ENCODE data around the gene SMIM15.

SMIM15 gene

DNA sequence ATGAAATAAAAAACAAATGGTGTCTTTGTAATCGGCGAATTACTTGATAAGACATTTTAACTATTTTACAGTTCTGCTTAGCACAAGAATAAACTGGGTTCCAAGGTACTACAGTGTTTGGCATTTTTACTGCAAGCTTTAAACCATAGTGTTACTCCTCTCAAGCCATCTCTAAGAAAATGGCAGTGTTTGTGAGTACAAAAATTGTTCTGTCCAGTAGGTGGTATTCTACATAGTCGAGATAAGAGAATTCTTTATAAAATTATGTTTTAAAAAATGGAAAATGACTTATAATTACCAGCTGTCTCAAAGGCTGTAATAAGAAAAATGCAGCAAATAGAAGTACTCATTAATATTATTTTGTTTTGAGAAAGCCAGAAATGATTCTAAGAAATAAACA is 3.2 kb downstream of the SMIM15 start:
- no peak for DNase-seq

DNA sequence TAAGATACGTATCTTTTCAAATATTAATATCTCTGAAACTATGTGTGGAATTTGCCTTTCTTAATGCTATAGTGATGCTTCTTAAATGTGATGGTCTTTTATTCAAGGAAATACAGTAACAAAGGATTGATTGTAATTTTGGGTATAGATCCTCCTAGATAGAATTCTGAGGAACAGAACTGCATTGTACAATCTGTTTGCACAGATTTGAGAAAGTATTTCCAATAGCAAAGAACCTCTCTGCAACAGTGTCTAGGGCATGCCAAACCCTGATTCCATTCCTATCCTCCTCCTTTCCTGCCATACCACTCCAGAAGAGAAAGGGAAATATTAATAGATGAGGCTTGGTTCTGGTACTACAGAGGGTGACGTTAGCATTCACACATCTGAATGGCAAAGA is 10.4 kb downstream of the SMIM15 start:
- DNase-seq = no peak

DNA sequence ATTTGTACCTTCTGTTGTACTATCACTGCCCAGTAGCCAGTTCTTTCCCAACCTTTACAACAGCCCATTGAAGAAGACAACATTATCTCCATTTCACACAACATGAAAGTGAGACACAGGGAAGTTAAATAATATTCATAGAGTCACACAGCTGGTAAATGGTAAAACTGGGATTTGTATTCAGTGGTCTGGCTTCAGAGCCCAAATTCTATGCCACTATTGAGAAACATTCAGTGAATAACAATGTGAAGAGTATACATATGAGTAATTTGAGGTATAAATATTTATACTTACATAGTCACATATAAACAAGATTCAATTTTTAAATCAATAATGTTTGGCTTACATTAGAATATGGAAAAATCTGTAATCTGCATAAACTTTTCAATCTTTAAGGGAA is 13.8 kb downstream of the SMIM15 start:
- DNase-seq = no peak

DNA sequence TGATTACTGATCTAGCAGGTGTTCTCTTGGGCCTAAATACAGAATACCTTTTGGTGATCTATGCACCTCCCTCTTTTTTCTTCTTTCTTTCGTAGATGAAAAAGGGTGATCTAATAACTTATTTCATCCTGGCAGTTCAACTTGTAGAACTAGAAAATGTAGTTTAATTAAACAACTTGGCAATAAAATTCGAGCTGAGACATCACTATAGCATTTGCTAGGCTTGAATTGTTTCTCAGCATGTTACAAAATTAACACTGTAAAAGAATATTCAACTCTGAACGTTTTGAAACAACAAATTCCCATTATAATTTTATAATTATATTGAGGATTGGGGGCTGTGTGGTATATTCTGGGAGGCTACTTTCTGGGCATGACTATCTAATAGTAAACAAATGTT is 19.5 kb downstream of the SMIM15 start:
- no peak for DNase-seq

DNA sequence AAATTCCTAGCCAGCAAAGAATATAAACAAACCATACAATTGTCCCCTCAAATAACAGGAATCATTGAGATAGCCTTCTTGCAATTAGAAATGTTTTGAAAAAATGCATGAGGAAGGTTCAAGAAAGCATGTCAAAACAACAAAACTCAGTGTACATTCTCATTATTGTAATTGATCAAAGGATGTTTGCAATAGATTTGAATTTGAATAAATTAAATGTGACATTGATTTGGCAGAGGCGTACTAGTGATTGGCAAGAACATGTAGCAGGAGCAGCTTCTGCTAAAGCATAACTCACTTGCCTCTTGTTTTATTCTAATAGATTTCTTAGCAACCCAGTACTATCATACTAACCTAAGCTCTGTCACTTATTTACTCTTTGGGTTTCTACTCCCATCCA is 19.9 kb downstream of the SMIM15 start:
- DNase-seq = no peak

DNA sequence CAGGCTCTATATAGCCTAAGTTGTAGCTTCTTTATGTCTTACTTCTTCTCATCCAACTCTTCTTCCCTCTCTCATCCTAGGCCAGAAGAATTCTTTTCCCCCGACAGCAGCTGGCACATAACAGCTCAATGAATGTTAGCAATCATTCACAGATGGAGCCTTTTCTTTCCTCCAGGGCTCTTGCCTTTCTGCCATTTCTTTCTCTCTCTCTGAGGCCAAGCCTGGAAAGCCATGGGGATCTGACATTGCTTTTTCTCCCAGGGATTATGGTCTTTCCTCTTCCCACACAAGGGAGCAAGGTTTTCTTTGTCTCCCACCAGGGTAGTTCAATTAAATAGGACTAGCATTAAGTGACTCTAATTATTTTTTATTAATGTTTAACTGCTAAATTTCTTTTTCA is 20.5 kb downstream of the SMIM15 start:
- DNase-seq = no peak

DNA sequence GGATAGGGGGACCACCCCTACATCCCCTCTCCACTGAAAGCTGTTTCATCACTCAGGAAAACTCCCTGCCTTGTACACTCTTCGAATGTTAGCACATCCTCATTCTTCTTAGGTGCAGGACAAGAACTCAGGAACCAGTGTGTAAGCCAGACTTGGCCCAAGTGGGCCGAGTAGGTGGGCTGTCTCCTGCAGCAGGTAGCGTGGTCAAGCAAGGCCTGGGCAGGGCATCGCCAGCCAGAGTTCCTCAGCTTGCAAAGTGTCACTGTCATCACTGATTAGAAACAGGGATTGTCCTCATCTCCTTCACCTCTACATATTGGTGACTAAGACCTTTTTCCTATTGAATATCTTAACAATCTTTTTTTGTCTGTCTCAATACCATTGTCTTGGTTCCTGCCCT is 22.3 kb downstream of the SMIM15 start:
- DNase-seq = no peak

DNA sequence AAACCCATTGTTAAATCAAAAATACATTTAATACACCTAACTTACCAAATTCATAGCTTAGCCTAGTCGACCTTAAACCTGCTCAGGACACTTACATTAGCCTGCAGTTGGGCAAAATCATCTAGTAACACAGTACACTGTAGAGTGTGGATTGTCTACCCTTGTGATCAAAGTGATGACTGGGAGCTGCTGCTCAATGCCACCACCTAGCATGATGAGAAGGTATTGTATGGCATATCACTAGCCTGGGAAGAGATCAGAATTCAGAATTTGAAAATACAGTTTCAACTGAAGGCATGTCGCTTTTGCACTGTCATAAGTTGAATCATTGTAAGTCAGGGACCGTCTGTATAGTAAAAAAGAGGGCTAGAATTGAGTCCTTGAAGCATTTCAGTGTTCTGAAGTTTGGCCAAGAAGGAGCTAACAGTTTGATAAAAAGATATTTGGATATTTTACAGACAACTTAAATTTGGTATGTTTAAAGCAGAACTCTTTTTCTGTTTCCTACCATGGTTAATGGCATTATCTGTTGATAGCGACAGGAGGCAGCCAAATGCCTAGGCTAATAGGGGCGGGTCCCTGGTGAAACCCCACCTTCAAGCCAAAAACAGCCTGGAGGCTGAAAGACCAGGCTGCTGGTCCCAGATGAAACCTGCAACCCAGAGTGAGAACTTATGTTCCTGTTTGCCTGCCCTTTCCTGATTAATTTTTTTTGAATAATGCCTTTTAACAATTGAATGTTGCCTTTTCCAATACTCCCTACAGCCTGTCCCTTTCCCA is 23.0 kb downstream of the SMIM15 start:
- DNase-seq = no peak

DNA sequence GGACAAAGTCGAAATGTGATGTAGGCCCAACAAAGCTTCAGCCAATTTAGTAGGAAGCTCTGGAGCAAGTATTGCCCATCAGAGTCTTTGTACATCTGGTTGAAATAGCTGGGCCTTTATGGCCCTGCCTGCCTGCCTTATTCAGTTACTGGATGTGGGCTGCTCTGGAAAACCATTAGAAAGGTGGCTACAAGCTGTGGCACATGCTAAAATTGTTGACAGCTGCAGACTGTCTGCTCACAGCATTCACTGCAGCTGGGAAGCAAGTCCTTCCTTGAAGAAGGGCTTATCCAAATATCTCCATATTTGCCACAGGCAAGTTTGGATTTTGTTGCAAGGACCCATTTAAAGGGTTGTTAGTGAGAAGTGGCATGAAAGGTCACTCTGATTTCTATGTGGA is 24.4 kb downstream of the SMIM15 start:
- no peak for DNase-seq

DNA sequence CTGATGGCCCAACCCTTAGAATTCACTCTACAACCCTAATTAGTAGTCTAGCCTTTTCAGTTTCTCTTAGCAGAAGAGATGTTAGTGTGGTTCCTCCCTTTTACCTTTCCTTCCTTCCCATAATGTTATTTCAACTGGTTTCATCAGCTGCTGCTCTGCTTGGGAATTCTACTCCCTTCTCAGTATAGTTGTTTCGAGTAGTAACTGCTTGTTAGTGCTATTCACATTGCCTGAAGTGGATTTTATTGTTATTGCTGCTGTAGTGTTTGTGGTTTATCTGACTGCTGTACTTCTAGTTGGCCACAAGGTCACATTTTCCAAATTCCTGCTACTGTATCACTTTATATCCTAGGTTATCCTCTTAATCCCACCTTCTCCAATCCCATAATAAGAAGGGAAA is 29.7 kb downstream of the SMIM15 start:
- no peak for DNase-seq

DNA sequence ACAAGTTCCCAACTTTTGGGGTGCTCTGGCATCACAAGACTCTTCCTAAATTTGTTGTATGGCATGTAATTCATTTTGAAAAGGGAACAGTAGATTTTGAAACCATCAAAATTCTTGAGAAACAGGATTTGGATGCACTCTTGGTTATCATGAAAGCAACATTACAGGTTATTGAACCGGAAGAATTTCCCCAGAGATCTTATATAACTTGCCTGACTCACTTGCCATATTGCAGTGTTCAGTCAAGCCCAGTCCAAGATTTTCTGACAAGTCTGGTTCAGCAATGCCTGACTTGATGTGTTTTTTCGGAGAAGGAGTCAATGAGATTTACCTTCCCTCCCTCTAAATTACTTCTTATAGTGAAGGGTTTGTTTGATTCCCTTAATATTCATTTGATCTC is 32.0 kb downstream of the SMIM15 start:
- DNase-seq = no peak

DNA sequence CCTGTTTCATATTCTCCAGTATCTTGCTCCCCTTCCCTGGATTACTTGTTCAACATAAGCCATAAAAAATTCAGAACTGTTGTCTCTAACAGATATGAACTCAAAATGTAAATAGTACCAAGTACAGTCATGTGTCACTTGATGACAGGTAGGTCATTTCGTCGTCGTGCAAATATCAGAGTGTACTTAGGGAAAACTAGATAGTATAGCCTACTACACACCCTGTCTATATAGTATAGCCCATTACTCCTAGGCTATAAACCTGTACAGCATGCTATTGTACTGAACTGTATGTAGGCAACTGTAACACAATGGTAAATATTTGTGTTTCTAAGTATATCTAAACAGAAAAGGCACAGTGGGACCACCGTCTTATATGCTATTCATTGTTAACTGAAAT is 39.1 kb downstream of the SMIM15 start:
- DNase-seq = no peak

DNA sequence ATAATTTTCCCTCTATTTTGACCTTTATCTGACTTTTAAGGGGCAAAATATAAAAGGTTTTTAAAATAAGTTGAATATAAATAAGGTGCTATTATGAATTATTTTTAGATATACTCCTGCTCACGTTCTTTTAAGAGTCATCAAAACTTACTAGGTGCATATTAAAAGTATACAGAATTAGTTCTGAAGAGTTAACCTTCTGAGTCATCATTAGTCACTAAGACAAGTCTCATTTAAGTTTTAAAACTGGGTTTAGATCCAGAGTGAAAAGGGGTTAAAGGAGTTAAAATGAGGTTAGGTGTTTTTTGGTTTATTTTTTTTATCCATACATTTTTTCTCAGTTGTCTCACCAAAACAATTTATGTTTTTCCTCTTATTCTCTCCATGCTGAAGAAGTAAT is 41.7 kb downstream of the SMIM15 start:
- DNase-seq = no peak

DNA sequence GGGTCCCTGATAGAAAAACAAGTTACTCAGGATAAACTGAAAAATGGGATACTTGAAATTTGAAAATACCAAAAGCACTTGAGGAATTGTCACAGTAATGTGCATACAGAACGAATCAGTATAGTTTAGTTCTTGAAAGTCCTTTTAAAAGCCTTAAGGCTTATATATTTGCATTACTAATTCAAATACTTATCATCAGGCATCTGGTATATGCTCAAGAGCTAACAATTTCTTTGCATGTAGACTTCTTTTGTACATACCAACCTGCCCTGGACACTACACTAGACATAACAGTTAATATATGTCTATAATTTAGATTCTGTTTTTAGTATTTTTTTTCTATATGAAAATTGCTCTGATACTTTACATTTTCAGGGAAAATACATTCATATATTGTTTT is 43.2 kb downstream of the SMIM15 start:
- DNase-seq = no peak

DNA sequence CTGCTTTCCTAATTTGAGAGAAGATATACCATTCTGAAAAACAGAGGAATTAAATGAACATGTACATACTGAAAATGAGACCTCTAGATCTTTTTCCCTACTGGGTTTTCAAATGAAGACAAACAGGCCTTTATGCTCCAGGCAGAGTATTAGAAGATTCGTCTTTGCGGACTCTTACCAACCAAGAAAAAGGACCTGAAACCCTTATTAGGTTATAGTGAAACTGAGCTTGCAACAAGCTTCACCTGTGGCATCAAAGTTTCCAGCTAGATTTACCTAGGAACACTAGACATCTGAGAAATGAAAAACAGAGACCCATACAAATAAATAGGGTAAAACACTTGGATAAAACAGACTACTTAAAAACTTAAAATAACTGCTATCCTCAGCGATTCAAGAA is 46.3 kb downstream of the SMIM15 start:
- no peak for DNase-seq

DNA sequence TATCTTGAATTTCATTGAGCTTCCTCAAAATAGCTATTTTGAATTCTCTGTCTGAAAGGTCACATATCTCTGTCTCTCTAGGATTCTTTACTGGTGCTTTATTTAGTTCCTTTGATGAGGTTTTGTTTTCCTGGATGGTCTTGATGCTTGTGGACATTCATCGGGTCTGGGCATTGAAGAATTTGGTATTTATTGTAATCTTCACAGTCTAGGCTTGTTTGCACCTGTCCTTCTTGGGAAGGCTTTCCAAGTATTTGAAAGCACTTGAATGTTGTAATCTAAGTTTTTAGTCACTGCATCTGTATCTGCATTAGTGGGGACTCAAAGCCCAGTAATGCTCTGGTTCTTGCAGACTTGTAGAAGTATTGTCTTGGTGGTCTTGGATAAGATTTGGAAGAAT is 47.8 kb downstream of the SMIM15 start:
- DNase-seq = no peak

All from activated effector memory CD4-positive, alpha-beta T cell treated with anti-CD3 and anti-CD28 coated beads, Interleukin-2, amount 50 U/mL, for 16 hours (primary cell).